Duodenal mucosa (tissue), 2 donors: ENCODE measurements around the gene CRYGN.

Experiments
- H3K27ac ChIP-seq: one replicate; pipeline ENCODE4 v1.7.0; 2013; ENCODE audit warnings: low read depth, low read length
- H3K27me3 ChIP-seq, 2 donors: one replicate each; pipeline ENCODE4 v1.7.0; 2013; ENCODE audit warnings: low read length in 2 of 2, control low read depth in 1 of 2; ENCODE audit not compliant: insufficient read depth in 2 of 2, control insufficient read depth in 1 of 2
- H3K36me3 ChIP-seq, 2 donors: one replicate each; pipeline ENCODE4 v1.7.0; 2013; ENCODE audit warnings: low read length in 2 of 2, control low read depth in 1 of 2; ENCODE audit not compliant: insufficient read depth in 2 of 2, control insufficient read depth in 1 of 2
- H3K4me1 ChIP-seq, 2 donors: one replicate each; pipeline ENCODE4 v1.7.0; 2013; ENCODE audit warnings: low read length in 2 of 2, control low read depth in 1 of 2; ENCODE audit not compliant: insufficient read depth in 2 of 2, control insufficient read depth in 1 of 2
- H3K4me3 ChIP-seq, 2 donors: one replicate each; pipeline ENCODE4 v1.7.0; 2013; ENCODE audit warnings: low read length in 2 of 2, low read depth in 1 of 2
- H3K9ac ChIP-seq, 2 donors: one replicate each; pipeline ENCODE4 v1.7.0; 2013; ENCODE audit warnings: low read length in 2 of 2, low read depth in 1 of 2
- H3K9me3 ChIP-seq, 2 donors: one replicate each; pipeline ENCODE4 v1.7.0; 2013; ENCODE audit warnings: low read length in 2 of 2, control low read depth in 1 of 2; ENCODE audit not compliant: control insufficient read depth in 1 of 2

CRYGN gene

GRCh38 chr7:151385626-151386300 lies 54.2 kb downstream of the CRYGN start:
- H3K4me3 ChIP-seq, result no peak overlapping the region
- H3K36me3 ChIP-seq, result no peaks in the 10 kb centered on the region
- peaks cover 6 to 9% of the 10 kb centered on the region in 2 donors for H3K4me1 ChIP-seq
- H3K9me3 ChIP-seq, result no peaks in the 10 kb centered on the region
- H3K27me3 ChIP-seq, result peaks cover 13 to 14% of the 10 kb centered on the region in 2 donors
- no peak overlapping the region for H3K27ac ChIP-seq
- H3K9ac ChIP-seq, result no peak overlapping the region

DNA sequence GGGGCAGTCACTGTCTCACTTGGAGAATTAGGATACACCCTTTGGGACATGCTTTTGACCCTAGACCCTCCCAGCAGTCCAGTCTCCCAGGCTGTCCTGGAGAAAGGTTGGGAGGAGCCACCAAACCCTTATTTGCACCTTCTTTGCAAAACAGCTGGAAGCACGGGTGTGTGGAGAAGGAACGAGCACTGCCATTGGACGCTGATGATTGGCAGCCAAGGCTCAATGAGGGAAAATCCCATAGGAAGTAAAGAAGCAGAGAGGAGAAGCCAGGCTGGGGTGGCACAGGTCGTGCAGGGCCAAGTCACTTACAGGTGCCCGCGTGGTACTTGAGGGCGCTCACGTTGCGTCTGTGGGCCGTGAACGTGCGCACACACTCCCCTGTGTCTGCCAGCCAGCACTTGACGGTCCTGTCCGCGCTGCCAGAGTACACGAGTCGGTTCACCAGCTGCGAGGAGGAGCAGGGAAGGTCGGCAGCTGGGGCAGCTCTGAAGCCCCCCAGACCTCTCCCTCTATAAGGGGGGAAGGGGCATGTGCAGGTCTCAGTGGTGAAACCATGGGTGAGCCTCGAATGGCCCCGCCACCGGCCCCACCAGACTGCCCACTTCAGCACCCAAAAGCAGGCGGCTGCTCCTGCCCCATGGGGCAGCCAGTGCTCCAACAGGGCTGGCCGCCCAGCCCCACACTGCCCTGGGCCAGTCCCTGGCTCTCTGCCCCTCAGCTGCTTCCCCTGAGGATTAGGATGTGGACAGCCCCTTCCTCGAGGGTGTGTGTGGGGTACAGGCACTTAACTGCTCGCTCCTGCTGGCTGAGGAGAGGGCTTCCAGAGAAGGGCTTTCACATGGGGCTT lies 54.9 kb downstream of the CRYGN start:
- no peaks in the 10 kb centered on the region for H3K36me3 ChIP-seq
- H3K4me3 ChIP-seq, result no peak overlapping the region
- H3K9me3 ChIP-seq, result no peaks in the 10 kb centered on the region
- no peak overlapping the region for H3K9ac ChIP-seq
- H3K4me1 ChIP-seq, result peaks cover 6 to 9% of the 10 kb centered on the region in 2 donors
- H3K27me3 ChIP-seq, result peaks cover 13 to 14% of the 10 kb centered on the region in 2 donors
- no peak overlapping the region for H3K27ac ChIP-seq

DNA sequence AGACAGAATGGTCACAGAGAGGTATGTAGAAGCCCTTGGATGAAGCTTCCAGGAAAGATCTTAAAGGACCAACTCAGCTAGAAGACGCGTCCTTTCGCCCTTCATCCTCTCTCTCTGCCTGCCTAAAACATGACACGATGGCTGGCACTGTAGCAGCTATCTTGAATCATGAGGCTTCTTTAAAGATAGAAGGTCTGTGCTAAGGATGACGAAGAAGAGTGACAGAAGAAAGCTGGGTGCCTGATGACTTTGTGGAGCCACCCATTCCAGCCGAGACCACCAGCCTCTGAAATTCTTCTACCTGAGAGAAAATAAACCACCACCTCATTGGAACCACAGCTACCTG lies 55.6 kb downstream of the CRYGN start:
- Histone ChIP-seq H3K27me3 (peaks cover 13 to 14% of the 10 kb centered on the region in 2 donors), H3K9me3 (no peaks in the 10 kb centered on the region), H3K4me1 (peaks cover 6 to 9% of the 10 kb centered on the region in 2 donors), H3K36me3 (no peaks in the 10 kb centered on the region), H3K9ac (no peak overlapping the region), H3K4me3 (no peak overlapping the region), H3K27ac (no peak overlapping the region)

- H3K27me3 ChIP-seq, result peaks cover 13 to 14% of the 10 kb centered on the region in 2 donors
- no peaks in the 10 kb centered on the region for H3K9me3 ChIP-seq
- H3K36me3 ChIP-seq, result peaks cover 0 to under 1% of the 10 kb centered on the region in 2 donors
- H3K4me1 ChIP-seq, result peaks cover 6 to 9% of the 10 kb centered on the region in 2 donors
- H3K27ac ChIP-seq, result no peak overlapping the region
- no peak overlapping the region for H3K4me3 ChIP-seq
- no peak overlapping the region for H3K9ac ChIP-seq
These were observed 56.1 kb downstream of the CRYGN start for GRCh38 chr7:151383638-151384351.

DNA sequence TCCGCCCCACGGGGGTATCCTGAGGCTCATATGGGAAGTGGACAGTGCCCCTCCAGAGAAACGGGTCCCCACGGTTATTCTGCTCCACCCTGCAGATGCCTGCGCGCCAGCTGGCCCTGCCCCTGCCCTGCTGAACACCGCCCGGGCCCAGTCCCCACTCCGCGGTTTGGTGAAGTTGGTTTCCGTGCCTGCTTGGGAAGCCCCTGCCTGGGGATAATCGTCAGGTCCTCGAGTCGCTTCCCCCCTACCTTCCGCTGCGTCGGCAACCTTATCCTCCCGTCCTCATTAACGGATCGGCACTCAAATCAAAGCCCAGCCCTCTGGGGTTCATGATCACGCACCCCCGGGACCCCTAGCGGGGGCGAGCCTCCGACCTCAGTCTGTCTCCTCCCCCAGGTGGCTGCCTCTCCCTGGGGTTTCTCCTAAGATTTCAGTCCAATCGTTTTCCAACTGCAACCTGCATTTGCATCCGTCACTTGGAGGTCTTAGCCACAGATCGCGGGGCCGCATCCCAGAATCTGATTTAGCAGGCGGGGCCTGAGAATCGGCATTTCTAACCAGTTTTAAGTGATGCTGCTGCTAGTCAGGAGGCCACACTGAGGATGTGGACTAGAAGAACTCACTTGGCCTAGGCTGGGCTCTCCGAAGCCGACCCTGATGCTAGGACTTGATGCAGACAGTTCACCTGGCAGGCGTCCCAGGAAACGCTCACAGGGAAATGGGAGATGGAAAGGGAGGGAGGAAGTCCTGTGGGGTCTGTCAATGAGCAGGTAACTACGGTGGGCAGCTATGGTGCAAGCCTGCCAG lies 57.7 kb downstream of the CRYGN start:
- Histone ChIP-seq H3K9me3 (no peaks in the 10 kb centered on the region), H3K27me3 (peaks cover 13 to 14% of the 10 kb centered on the region in 2 donors), H3K27ac (no peak overlapping the region), H3K36me3 (peaks cover 4 to 13% of the 10 kb centered on the region in 2 donors), H3K4me3 (peak overlapping the region; percentile 22 to 48), H3K9ac (no peak overlapping the region), H3K4me1 (peaks cover 6 to 9% of the 10 kb centered on the region in 2 donors)

GRCh38 chr7:151381348-151382078 lies 58.4 kb downstream of the CRYGN start:
- peaks cover 13 to 14% of the 10 kb centered on the region in 2 donors for H3K27me3 ChIP-seq
- peaks cover 11 to 21% of the 10 kb centered on the region in 2 donors for H3K36me3 ChIP-seq
- H3K4me1 ChIP-seq, result peaks cover 6 to 9% of the 10 kb centered on the region in 2 donors
- H3K9me3 ChIP-seq, result no peaks in the 10 kb centered on the region
- H3K4me3 ChIP-seq, result peak overlapping the region; percentile 22 to 48
- H3K27ac ChIP-seq, result no peak overlapping the region
- no peak overlapping the region for H3K9ac ChIP-seq

DNA sequence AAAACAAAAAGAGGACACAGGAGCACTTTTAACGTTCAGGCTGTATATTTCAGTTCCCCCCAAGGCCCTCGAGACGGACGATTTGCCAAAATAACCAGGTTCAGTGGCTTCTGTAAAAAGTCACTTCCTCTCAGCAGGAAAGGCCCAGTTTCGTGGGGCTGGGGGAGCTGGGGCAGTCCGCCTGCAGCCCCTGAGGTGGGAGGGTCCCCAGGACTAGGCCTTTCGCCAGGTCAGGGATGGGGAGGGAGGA lies 58.9 kb downstream of the CRYGN start:
- no peak overlapping the region for H3K9ac ChIP-seq
- peaks cover 6 to 9% of the 10 kb centered on the region in 2 donors for H3K4me1 ChIP-seq
- no peak overlapping the region for H3K27ac ChIP-seq
- H3K27me3 ChIP-seq, result peaks cover 13 to 14% of the 10 kb centered on the region in 2 donors
- H3K9me3 ChIP-seq, result no peaks in the 10 kb centered on the region
- peaks cover 16 to 26% of the 10 kb centered on the region in 2 donors for H3K36me3 ChIP-seq
- peak overlapping the region in 1 of 2 donors; percentile 5 for H3K4me3 ChIP-seq

GRCh38 chr7:151380199-151381097 lies 59.5 kb downstream of the CRYGN start:
- peaks cover 13 to 14% of the 10 kb centered on the region in 2 donors for H3K27me3 ChIP-seq
- H3K4me1 ChIP-seq, result peaks cover 6 to 9% of the 10 kb centered on the region in 2 donors
- H3K9ac ChIP-seq, result no peak overlapping the region
- H3K27ac ChIP-seq, result no peak overlapping the region
- no peak overlapping the region for H3K4me3 ChIP-seq
- no peaks in the 10 kb centered on the region for H3K9me3 ChIP-seq
- peaks cover 22 to 31% of the 10 kb centered on the region in 2 donors for H3K36me3 ChIP-seq
